SK-N-MC (cell line): ENCODE measurements around the gene GEN1.

ENCODE experiments used
- EZH2 ChIP-seq: fragments of 200-600 bp; sonication (generic); IDR thresholded peaks from one replicate; pipeline ENCODE4 v1.6.1; 2017; ENCODE audit warnings: antibody characterized with exemption
- POLR2AphosphoS5 ChIP-seq: IDR thresholded peaks from 2 replicates; pipeline ENCODE4 v1.6.1; 2012; ENCODE audit warnings: mild to moderate bottlenecking, low read depth, low read length, borderline replicate concordance

GRCh38 chr2:17815468-17816184, 61.7 kb downstream of the GEN1 start:
- TF ChIP-seq POLR2AphosphoS5 (no peak), EZH2 (no peak)
